Activated naive CD8-positive, alpha-beta T cell treated with anti-CD3 and anti-CD28 coated beads, Interleukin-2, amount 50 U/mL, for 24 hours (primary cell): ENCODE data around the gene TST.

Experiments used
- ATAC-seq: fragments of 150-1000 bp; cut with Tn5 transposase; one replicate; pipeline ENCODE4 v1.10.0; 2021
- DNase-seq: peaks from one replicate; pipeline ENCODE4 v3.0.0; 2021
- H3K27ac Mint-ChIP-seq: one replicate; pipeline ENCODE4 v1.8.0; 2021; ENCODE audit warnings: mild to moderate bottlenecking, mixed read lengths
- H3K27me3 Mint-ChIP-seq: one replicate; pipeline ENCODE4 v1.8.0; 2021; ENCODE audit warnings: mixed read lengths
- H3K36me3 Mint-ChIP-seq: one replicate; pipeline ENCODE4 v1.8.0; 2021; ENCODE audit warnings: low read depth, mixed read lengths
- H3K4me1 Mint-ChIP-seq: one replicate; pipeline ENCODE4 v1.8.0; 2021; ENCODE audit warnings: mixed read lengths
- H3K4me3 Mint-ChIP-seq: one replicate; pipeline ENCODE4 v1.8.0; 2021; ENCODE audit warnings: mild to moderate bottlenecking, moderate library complexity, mixed read lengths
- H3K9me3 Mint-ChIP-seq: one replicate; pipeline ENCODE4 v1.8.0; 2021; ENCODE audit warnings: mixed read lengths

TST gene

GRCh38 chr22:36979016-36979910 lies 40.0 kb downstream of the TST start:
- DNase-seq (no peak), ATAC-seq (no peak)
- Mint-ChIP-seq H3K36me3 (no peaks in the 10 kb centered on the region), H3K4me3 (no peak overlapping the region), H3K27ac (no peak overlapping the region), H3K27me3 (peaks cover 2% of the 10 kb centered on the region), H3K9me3 (no peaks in the 10 kb centered on the region), H3K4me1 (peaks cover 10% of the 10 kb centered on the region)

GRCh38 chr22:36977947-36978660 lies 41.1 kb downstream of the TST start:
- Mint-ChIP-seq H3K27me3 (no peaks in the 10 kb centered on the region), H3K4me3 (peak overlapping the region; percentile 82), H3K9me3 (no peaks in the 10 kb centered on the region), H3K27ac (peak overlapping the region; percentile 88), H3K36me3 (no peaks in the 10 kb centered on the region), H3K4me1 (peaks cover 10% of the 10 kb centered on the region)
- DNase-seq (peak; percentile 93), ATAC-seq (peak; percentile 80)

- H3K27ac Mint-ChIP-seq = peak overlapping the region; percentile 88
- H3K36me3 Mint-ChIP-seq = no peaks in the 10 kb centered on the region
Measured at GRCh38 chr22:36977401-36977861, 41.8 kb downstream of the TST start.

DNA sequence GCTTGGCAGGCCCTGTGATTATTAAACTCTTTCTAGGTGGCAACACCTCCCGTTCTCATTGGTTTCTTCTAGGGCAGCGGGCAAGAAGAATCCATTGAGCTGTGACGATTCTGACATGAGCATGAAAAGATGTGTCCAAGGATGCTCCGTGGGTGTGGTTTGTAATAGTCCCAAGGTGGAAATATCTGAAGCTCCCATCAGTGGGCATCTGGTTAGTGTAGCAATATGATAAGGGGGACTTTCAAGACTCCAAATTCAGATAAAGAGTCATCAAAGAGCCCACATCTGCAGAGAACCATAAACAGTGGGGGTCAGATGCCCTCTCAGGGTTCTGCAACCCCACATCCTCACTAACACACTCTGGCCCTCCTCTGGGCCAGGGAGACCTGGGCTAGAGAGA lies 42.6 kb downstream of the TST start:
- H3K27me3 Mint-ChIP-seq = no peaks in the 10 kb centered on the region
- no peak overlapping the region for H3K4me3 Mint-ChIP-seq
- ATAC-seq (no peak), DNase-seq (no peak)
- no peaks in the 10 kb centered on the region for H3K36me3 Mint-ChIP-seq
- H3K4me1 Mint-ChIP-seq = peaks cover 10% of the 10 kb centered on the region
- H3K9me3 Mint-ChIP-seq = no peaks in the 10 kb centered on the region
- H3K27ac Mint-ChIP-seq = no peak overlapping the region

More at GRCh38 chr22:36977401-36977861, 41.8 kb downstream of the TST start:
- peak overlapping the region; percentile 82 for H3K4me3 Mint-ChIP-seq
- no peaks in the 10 kb centered on the region for H3K27me3 Mint-ChIP-seq
- DNase-seq (peak; percentile 88), ATAC-seq (peak; percentile 98)
- no peaks in the 10 kb centered on the region for H3K9me3 Mint-ChIP-seq
- H3K4me1 Mint-ChIP-seq = peaks cover 10% of the 10 kb centered on the region

DNA sequence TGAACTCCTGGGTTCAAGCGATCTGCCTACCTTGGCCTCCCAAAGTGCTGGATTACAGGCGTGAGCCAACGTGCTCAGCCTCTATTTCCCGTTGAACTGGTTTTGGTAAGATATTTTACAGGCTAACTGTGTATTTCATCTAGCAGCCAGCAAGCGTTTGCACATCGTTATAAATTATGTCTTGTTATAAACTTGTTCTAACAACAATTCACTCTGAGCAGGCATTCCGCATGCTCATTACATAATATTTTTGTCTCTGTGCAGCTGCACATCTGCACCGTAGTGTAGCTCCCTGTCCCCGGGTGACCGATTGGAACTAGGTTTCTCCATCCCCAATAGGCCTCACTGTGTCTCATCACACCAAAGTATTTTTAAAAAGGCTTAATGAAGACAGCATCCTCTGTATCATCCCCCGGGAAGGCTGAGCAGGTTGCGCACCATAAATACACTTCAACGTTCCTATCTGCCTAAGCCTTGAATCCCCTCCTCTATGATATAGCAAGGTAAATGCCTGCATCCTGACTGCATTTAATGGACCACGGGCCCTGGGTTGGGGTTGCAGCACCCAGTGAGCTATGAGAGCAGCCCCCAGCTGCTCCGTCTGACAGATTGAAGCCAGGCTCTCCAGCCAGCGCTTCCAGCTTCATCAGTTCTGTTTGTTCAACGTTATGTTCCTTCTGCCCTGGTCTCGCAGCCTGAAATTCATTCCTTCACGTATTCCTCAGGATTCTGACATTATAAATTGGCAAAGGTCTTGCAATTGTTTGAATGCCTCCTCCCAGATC lies 47.7 kb downstream of the TST start:
- Mint-ChIP-seq H3K27me3 (no peaks in the 10 kb centered on the region), H3K36me3 (no peaks in the 10 kb centered on the region), H3K4me1 (no peaks in the 10 kb centered on the region), H3K9me3 (no peaks in the 10 kb centered on the region), H3K4me3 (no peak overlapping the region), H3K27ac (no peak overlapping the region)
- ATAC-seq (no peak), DNase-seq (no peak)

GRCh38 chr22:36968249-36968964 lies 50.8 kb downstream of the TST start:
- no peaks in the 10 kb centered on the region for H3K36me3 Mint-ChIP-seq
- no peaks in the 10 kb centered on the region for H3K9me3 Mint-ChIP-seq
- H3K4me1 Mint-ChIP-seq = no peaks in the 10 kb centered on the region
- H3K27ac Mint-ChIP-seq = no peak overlapping the region
- DNase-seq (no peak), ATAC-seq (no peak)
- no peak overlapping the region for H3K4me3 Mint-ChIP-seq
- H3K27me3 Mint-ChIP-seq = no peaks in the 10 kb centered on the region

DNA sequence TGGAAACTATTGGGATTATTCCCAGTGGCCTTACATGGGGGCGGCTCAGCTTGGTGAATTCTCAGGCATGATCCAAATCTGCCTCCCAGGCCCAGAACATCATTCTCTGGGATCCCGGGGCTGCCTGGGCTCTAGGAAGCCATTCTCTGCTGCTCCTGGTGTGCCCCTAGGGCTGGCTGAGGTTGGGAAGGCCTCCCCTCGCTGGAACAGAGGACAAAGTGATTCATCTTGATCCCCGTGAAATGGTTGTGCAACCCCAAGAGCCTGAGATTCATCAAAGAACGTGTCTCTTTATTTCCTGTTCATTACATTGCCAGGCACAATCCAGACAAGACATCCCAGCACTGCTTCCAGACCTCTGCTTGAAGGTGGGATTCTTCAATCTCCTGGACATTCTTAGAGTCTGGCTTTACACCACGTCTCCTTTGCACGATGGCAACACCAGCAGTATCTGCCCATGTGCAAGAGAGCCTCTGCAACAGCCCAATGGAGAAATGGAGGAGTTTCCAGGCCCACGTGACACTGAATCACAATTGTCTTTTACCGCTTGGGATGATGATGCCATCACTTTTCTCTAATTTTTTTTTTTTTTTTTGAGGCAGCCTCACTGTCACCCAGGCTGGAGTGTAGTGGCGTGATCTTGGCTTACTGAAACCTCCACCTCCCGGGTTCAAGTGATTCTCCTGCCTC lies 52.3 kb downstream of the TST start:
- no peaks in the 10 kb centered on the region for H3K4me1 Mint-ChIP-seq
- ATAC-seq (no peak), DNase-seq (no peak)
- peaks cover 1% of the 10 kb centered on the region for H3K27me3 Mint-ChIP-seq
- no peak overlapping the region for H3K4me3 Mint-ChIP-seq
- H3K27ac Mint-ChIP-seq = no peak overlapping the region
- H3K36me3 Mint-ChIP-seq = no peaks in the 10 kb centered on the region
- no peaks in the 10 kb centered on the region for H3K9me3 Mint-ChIP-seq

DNA sequence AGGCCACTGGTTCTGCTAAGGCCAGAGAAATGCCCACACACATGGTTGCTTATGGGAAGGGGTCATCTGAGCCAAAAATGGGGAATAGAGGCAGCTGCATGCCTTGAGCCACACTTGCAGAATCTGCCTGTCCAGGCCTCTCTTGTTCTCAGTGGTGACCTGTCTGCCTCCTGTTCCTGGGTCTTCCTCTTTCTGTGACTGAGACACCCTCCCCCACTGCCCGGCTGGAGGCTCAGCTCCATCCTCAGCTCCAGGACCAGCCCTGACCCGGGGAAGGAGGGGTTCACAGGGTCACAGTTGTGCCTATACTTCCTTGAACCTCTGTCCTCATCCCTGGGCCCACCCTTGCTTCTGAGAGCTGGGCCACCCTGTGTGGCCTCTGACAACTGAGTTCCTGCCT lies 53.6 kb downstream of the TST start:
- no peak overlapping the region for H3K4me3 Mint-ChIP-seq
- H3K27ac Mint-ChIP-seq = no peak overlapping the region
- H3K36me3 Mint-ChIP-seq = no peaks in the 10 kb centered on the region
- H3K9me3 Mint-ChIP-seq = no peaks in the 10 kb centered on the region
- DNase-seq = no peak
- peaks cover 11% of the 10 kb centered on the region for H3K27me3 Mint-ChIP-seq
- ATAC-seq = no peak
- H3K4me1 Mint-ChIP-seq = no peaks in the 10 kb centered on the region

GRCh38 chr22:36964106-36964505 lies 55.1 kb downstream of the TST start:
- H3K4me1 Mint-ChIP-seq = no peaks in the 10 kb centered on the region
- H3K9me3 Mint-ChIP-seq = no peaks in the 10 kb centered on the region
- no peak overlapping the region for H3K27ac Mint-ChIP-seq
- DNase-seq (no peak), ATAC-seq (no peak)
- H3K27me3 Mint-ChIP-seq = peaks cover 20% of the 10 kb centered on the region
- no peaks in the 10 kb centered on the region for H3K36me3 Mint-ChIP-seq
- no peak overlapping the region for H3K4me3 Mint-ChIP-seq

DNA sequence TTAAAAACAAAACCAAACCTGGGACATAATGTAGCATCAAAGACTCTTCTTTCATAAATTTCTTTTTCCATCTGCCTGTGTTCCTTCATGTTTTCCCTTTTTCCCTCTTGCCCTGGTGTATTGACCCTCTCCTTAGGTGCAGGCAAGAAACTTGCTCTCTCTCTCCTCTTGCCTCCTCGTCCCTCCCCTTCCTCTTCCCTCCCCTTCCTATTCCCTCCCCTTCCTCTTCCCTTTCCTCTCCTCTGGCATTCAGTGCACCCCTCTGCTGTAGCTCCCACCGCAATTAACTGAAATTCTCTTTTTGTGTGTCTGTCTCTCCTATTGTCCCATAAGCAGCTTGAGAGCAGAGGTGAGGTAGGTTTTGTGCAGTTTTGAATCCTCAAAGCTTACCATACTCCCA lies 55.9 kb downstream of the TST start:
- no peak for ATAC-seq
- no peaks in the 10 kb centered on the region for H3K4me1 Mint-ChIP-seq
- H3K4me3 Mint-ChIP-seq = no peak overlapping the region
- no peak for DNase-seq
- H3K27ac Mint-ChIP-seq = no peak overlapping the region
- peaks cover 20% of the 10 kb centered on the region for H3K27me3 Mint-ChIP-seq
- no peaks in the 10 kb centered on the region for H3K36me3 Mint-ChIP-seq
- H3K9me3 Mint-ChIP-seq = peaks cover under 1% of the 10 kb centered on the region

- Mint-ChIP-seq H3K36me3 (no peaks in the 10 kb centered on the region), H3K9me3 (peaks cover 12% of the 10 kb centered on the region), H3K27me3 (peaks cover 20% of the 10 kb centered on the region), H3K4me1 (no peaks in the 10 kb centered on the region), H3K27ac (no peak overlapping the region), H3K4me3 (no peak overlapping the region)
- DNase-seq = no peak
- ATAC-seq = no peak
Measured at GRCh38 chr22:36961626-36962025, 57.6 kb downstream of the TST start.
